HL-60/S4 treated with phorbol 12-myristate 13-acetate at 8.2 ng/mL for 4 days and 3 days (cell line): ENCODE results near the gene POU4F3.

Experiments
- in situ Hi-C: fragments of 300-500 bp; cut with MboI; formaldehyde crosslinking; loops from 2 replicates; pipeline ENCODE4 v1.15.0; 2022; ENCODE audit warnings: low sequenced_read_pairs

POU4F3 gene

GRCh38 chr5:146390469-146390868 is 51.8 kb downstream of the POU4F3 start:
- in situ Hi-C loops, result no loop called here
